Liver (tissue), 9 donors: ENCODE data around the gene MORN2. TPM values are rescaled to one million over a fixed set of nuclear protein-coding genes. Genes with fewer than 3 reads are reported as not detected.

Experiments used
- DNase-seq: peaks from one replicate; pipeline ENCODE4 v3.0.0-alpha.2; 2017; ENCODE audit warnings: low spot score
- H3K27ac ChIP-seq, 2 donors: one replicate each; pipeline ENCODE4 v1.7.0; 2013; ENCODE audit warnings: inconsistent platforms in 2 of 2, low read length in 2 of 2, control low read depth in 1 of 2, low read depth in 1 of 2, mild to moderate bottlenecking in 1 of 2
- H3K27me3 ChIP-seq, 4 donors: one replicate each; pipeline versions ENCODE4 v1.6.1 to v1.7.0; 2013; ENCODE audit warnings: low read length in 3 of 4, inconsistent platforms in 1 of 4, mild to moderate bottlenecking in 1 of 4, moderate library complexity in 1 of 4; ENCODE audit not compliant: control insufficient read depth in 4 of 4, insufficient read depth in 4 of 4
- H3K36me3 ChIP-seq, 4 donors: one replicate each; pipeline versions ENCODE4 v1.6.1 to v1.7.0; 2013; ENCODE audit warnings: low read length in 3 of 4, mild to moderate bottlenecking in 3 of 4, low read depth in 1 of 4, moderate library complexity in 1 of 4; ENCODE audit not compliant: control insufficient read depth in 4 of 4, insufficient read depth in 3 of 4
- H3K4me1 ChIP-seq, 4 donors: one replicate each; pipeline versions ENCODE4 v1.6.1 to v1.7.0; 2013; ENCODE audit warnings: low read length in 3 of 4, mild to moderate bottlenecking in 3 of 4, moderate library complexity in 1 of 4; ENCODE audit not compliant: control insufficient read depth in 4 of 4, insufficient read depth in 4 of 4
- H3K4me3 ChIP-seq, 3 donors: one replicate each; pipeline versions ENCODE4 v1.6.1 to v1.7.0; 2013; ENCODE audit warnings: low read length in 3 of 3, control low read depth in 1 of 3, low read depth in 1 of 3, mild to moderate bottlenecking in 1 of 3
- H3K9ac ChIP-seq, 2 donors: one replicate each; pipeline ENCODE4 v1.7.0; 2013; ENCODE audit warnings: low read length in 2 of 2, mild to moderate bottlenecking in 2 of 2, moderate library complexity in 2 of 2, control low read depth in 1 of 2, low read depth in 1 of 2
- H3K9me3 ChIP-seq, 4 donors: one replicate each; pipeline versions ENCODE4 v1.6.1 to v1.7.0; 2013; ENCODE audit warnings: low read length in 3 of 4; ENCODE audit not compliant: control insufficient read depth in 4 of 4
- ATF3 ChIP-seq: IDR thresholded peaks from 2 replicates; pipeline ENCODE4 v1.6.1; 2016; ENCODE audit warnings: antibody characterized with exemption
- CTCF ChIP-seq: fragments of 150-350 bp; IDR thresholded peaks from 2 replicates; pipeline ENCODE4 v1.5.1; 2017; ENCODE audit warnings: improper control_type of control experiment, low read depth, low read length; ENCODE audit not compliant: missing input control
- EGR1 ChIP-seq, 2 donors: IDR thresholded peaks; 2 replicates each; pipeline ENCODE4 v1.6.1; 2016 to 2018; ENCODE audit warnings: antibody characterized with exemption in 2 of 2, low read depth in 2 of 2
- FOXA1 ChIP-seq: IDR thresholded peaks from 2 replicates; pipeline ENCODE4 v1.6.1; 2016; ENCODE audit warnings: antibody characterized with exemption
- FOXA2 ChIP-seq: IDR thresholded peaks from 2 replicates; pipeline ENCODE4 v1.6.1; 2016; ENCODE audit warnings: antibody characterized with exemption
- GABPA ChIP-seq, 2 donors: IDR thresholded peaks in 1 of 2; conservative IDR thresholded peaks in 1 of 2; 2 replicates each; pipeline ENCODE4 v1.6.1; 2016; ENCODE audit warnings: antibody characterized with exemption in 2 of 2, mild to moderate bottlenecking in 1 of 2, moderate library complexity in 1 of 2
- HNF4A ChIP-seq, 2 donors: conservative IDR thresholded peaks; 2 replicates each; pipeline ENCODE4 v1.6.1; 2016; ENCODE audit warnings: antibody characterized with exemption in 2 of 2, mild to moderate bottlenecking in 2 of 2
- HNF4G ChIP-seq: IDR thresholded peaks from 2 replicates; pipeline ENCODE4 v1.6.1; 2016; ENCODE audit warnings: antibody characterized with exemption
- JUND ChIP-seq, 2 donors: IDR thresholded peaks; 2 replicates each; pipeline ENCODE4 v1.6.1; 2016; ENCODE audit warnings: antibody characterized with exemption in 2 of 2
- NR2F2 ChIP-seq: IDR thresholded peaks from 2 replicates; pipeline ENCODE4 v1.6.1; 2016; ENCODE audit warnings: antibody characterized with exemption
- RAD21 ChIP-seq, 2 donors: IDR thresholded peaks; 2 replicates each; pipeline ENCODE4 v1.6.1; 2016; ENCODE audit warnings: antibody characterized with exemption in 2 of 2, mild to moderate bottlenecking in 2 of 2
- RXRA ChIP-seq, 2 donors: IDR thresholded peaks; 2 replicates each; pipeline ENCODE4 v1.6.1; 2017 to 2018; ENCODE audit warnings: antibody characterized with exemption in 2 of 2, mild to moderate bottlenecking in 1 of 2
- SP1 ChIP-seq: IDR thresholded peaks from 2 replicates; pipeline ENCODE4 v1.6.1; 2018; ENCODE audit warnings: antibody characterized with exemption, mild to moderate bottlenecking
- TAF1 ChIP-seq: conservative IDR thresholded peaks from 2 replicates; pipeline ENCODE4 v1.6.1; 2016; ENCODE audit warnings: antibody characterized with exemption, mild to moderate bottlenecking
- YY1 ChIP-seq: IDR thresholded peaks from 2 replicates; pipeline ENCODE4 v1.6.1; 2016; ENCODE audit warnings: antibody characterized with exemption, mild to moderate bottlenecking
- ZBTB33 ChIP-seq: IDR thresholded peaks from 2 replicates; pipeline ENCODE4 v1.6.1; 2016; ENCODE audit warnings: antibody characterized with exemption
- WGBS: extraction: QIAGEN DNeasy Blood & Tissue Kit; methylation state at CpG from one replicate; pipeline ENCODE4 v1.1.7; 2013; 5-methylcytosine and 5-hydroxymethylcytosine counted together
- polyA plus RNA-seq, 2 donors: library from polyadenylated mRNA; stranded (reverse) in 1 of 2; unstranded in 1 of 2; fragments of 200-250 nt in 1 of 2; fragments of >200 nt in 1 of 2; fragmentation: Nextera tagmentation in 1 of 2; extraction: Ambion mirVana in 1 of 2; gene quantifications; one replicate each; pipeline versions ENCODE4 v1.2.1 to v1.2.3, GENCODE V29; 2013 to 2015
- total RNA-seq, 2 donors: library from RNA; depleted of rRNA; stranded (reverse); fragments of >200 nt; gene quantifications; one replicate each; pipeline ENCODE4 v1.2.3, GENCODE V29; 2014
- donor health status: healthy.
- donor health status: healthy.
- donor health status: healthy.
- donor health status: healthy.
- donor health status: healthy.

The MORN2 gene
- total and polyA plus RNA-seq, 4 donors: 2.8 to 16.4 (median 8.0) TPM

GRCh38 chr2:38871432-38871831, 4.3 kb upstream of the MORN2 start:
- H3K4me1 ChIP-seq: peaks cover 0 to 13% (median 9%) of the 10 kb centered on the region in 4 donors
- H3K27me3 ChIP-seq: no peaks in the 10 kb centered on the region
- no peak for DNase-seq
- H3K4me3 ChIP-seq: no peak overlapping the region
- no peak overlapping the region for H3K9ac ChIP-seq
- H3K36me3 ChIP-seq: peaks cover 0 to 4% (median 2%) of the 10 kb centered on the region in 4 donors
- WGBS: 97% methylated on average over 3 of the region's 3 CpGs
- no peak overlapping the region for H3K27ac ChIP-seq
- no peaks in the 10 kb centered on the region for H3K9me3 ChIP-seq
- TF ChIP-seq YY1 (no peak), CTCF (no peak), HNF4A (conservative IDR thresholded peaks at IDR 0.05) (no peak), JUND (IDR thresholded peaks at IDR 0.05) (no peak), FOXA2 (no peak), EGR1 (IDR thresholded peaks at IDR 0.05; ENCODE audit: low read depth in 2 of 2) (no peak), FOXA1 (no peak), SP1 (no peak), RAD21 (IDR thresholded peaks at IDR 0.05) (no peak)

GRCh38 chr2:38873763-38874162, 2.0 kb upstream of the MORN2 start:
- H3K4me3 ChIP-seq: no peak overlapping the region

More at GRCh38 chr2:38873763-38874162, 2.0 kb upstream of the MORN2 start:
- peaks cover 1 to 17% (median 12%) of the 10 kb centered on the region in 4 donors for H3K4me1 ChIP-seq
- H3K27ac ChIP-seq: no peak overlapping the region
- 78% methylated on average over 5 of the region's 5 CpGs for WGBS
- no peaks in the 10 kb centered on the region for H3K36me3 ChIP-seq
- no peak for DNase-seq
- H3K9ac ChIP-seq: no peak overlapping the region
- no peak for TF ChIP-seq YY1
- no peak for TF ChIP-seq ATF3
- TF ChIP-seq RAD21 (IDR thresholded peaks at IDR 0.05): no peak
- TF ChIP-seq FOXA1: no peak
- no peak for TF ChIP-seq NR2F2
- TF ChIP-seq ZBTB33: no peak
- no peak for TF ChIP-seq HNF4G
- TF ChIP-seq HNF4A (conservative IDR thresholded peaks at IDR 0.05): no peak
- TF ChIP-seq TAF1: no peak
- no peak for TF ChIP-seq JUND (IDR thresholded peaks at IDR 0.05)
- no peak for TF ChIP-seq EGR1 (IDR thresholded peaks at IDR 0.05; ENCODE audit: low read depth in 2 of 2)
- no peak for TF ChIP-seq FOXA2
- no peak for TF ChIP-seq GABPA (IDR thresholded peaks at IDR 0.05 in 1 of 2, conservative IDR thresholded peaks at IDR 0.05 in 1 of 2)
- TF ChIP-seq RXRA (IDR thresholded peaks at IDR 0.05): no peak
- TF ChIP-seq SP1: no peak
- H3K9me3 ChIP-seq: no peaks in the 10 kb centered on the region
- no peaks in the 10 kb centered on the region for H3K27me3 ChIP-seq
